Inferior parietal cortex (tissue), 1 donor: ENCODE data around the gene GAD2.

Experiments used
- DNase-seq: peaks from one replicate; pipeline ENCODE4 v3.0.0-alpha.2; 2016; ENCODE audit errors: extremely low spot score

Gene GAD2

GRCh38 chr10:26216585-26217395 lies at the start of gene GAD2:
TSS of gene GAD2 (plus strand) at chr10:26216774. CDS start at chr10:26216810, 36 bp downstream.
- DNase-seq, result no peak

- no peak for DNase-seq
Observed at GRCh38 chr10:26169466-26169865, 47.1 kb upstream of the GAD2 start.

GRCh38 chr10:26172131-26172530 lies 44.4 kb upstream of the GAD2 start:
- no peak for DNase-seq

- no peak for DNase-seq
Observed at GRCh38 chr10:26173837-26174236, 42.7 kb upstream of the GAD2 start.

GRCh38 chr10:26177341-26177740 lies 39.2 kb upstream of the GAD2 start:
- no peak for DNase-seq

GRCh38 chr10:26194275-26194674 lies 22.3 kb upstream of the GAD2 start:
- DNase-seq, result no peak

- DNase-seq, result no peak
Observed at GRCh38 chr10:26197248-26197647, 19.3 kb upstream of the GAD2 start.

GRCh38 chr10:26198119-26198518 lies 18.5 kb upstream of the GAD2 start:
- no peak for DNase-seq

GRCh38 chr10:26199841-26200240 lies 16.7 kb upstream of the GAD2 start:
- DNase-seq, result no peak

- no peak for DNase-seq
Observed at GRCh38 chr10:26205223-26205622, 11.4 kb upstream of the GAD2 start.

- DNase-seq, result no peak
Observed at GRCh38 chr10:26211781-26212444, 4.7 kb upstream of the GAD2 start.

- DNase-seq, result no peak
Observed at GRCh38 chr10:26212511-26212910, 4.1 kb upstream of the GAD2 start.

GRCh38 chr10:26213157-26213800 lies 3.3 kb upstream of the GAD2 start:
- DNase-seq, result no peak

GRCh38 chr10:26214004-26214403 lies 2.6 kb upstream of the GAD2 start:
- DNase-seq, result no peak

- no peak for DNase-seq
Observed at GRCh38 chr10:26214551-26215395, 1.8 kb upstream of the GAD2 start.

- no peak for DNase-seq
Observed at GRCh38 chr10:26215396-26215934, 1.1 kb upstream of the GAD2 start.

- no peak for DNase-seq
Observed at GRCh38 chr10:26215935-26216584, 514 bp upstream of the GAD2 start.

- no peak for DNase-seq
Observed at GRCh38 chr10:26217396-26218086, 967 bp downstream of the GAD2 start.

GRCh38 chr10:26219676-26220075 lies 3.1 kb downstream of the GAD2 start:
- DNase-seq, result no peak

GRCh38 chr10:26220901-26221300 lies 4.3 kb downstream of the GAD2 start:
- DNase-seq, result no peak
